Measurements from ENCODE around the gene SUCLG2.

SUCLG2 gene

GRCh38 chr3:67470207-67470606 lies 184.2 kb downstream of the SUCLG2 start:
- no peak overlapping the region for H3K27ac ChIP-seq (replicated peaks)
- TF ChIP-seq SPI1 (IDR thresholded peaks at IDR 0.05; ENCODE audit: borderline replicate concordance, low read depth) (no peak), CTCF (IDR thresholded peaks at IDR 0.05; ENCODE audit: insufficient read depth, low read length) (no peak), GABPA (IDR thresholded peaks at IDR 0.05; ENCODE audit: low read depth) (no peak)
- TF ChIP-seq, protein P1, sequence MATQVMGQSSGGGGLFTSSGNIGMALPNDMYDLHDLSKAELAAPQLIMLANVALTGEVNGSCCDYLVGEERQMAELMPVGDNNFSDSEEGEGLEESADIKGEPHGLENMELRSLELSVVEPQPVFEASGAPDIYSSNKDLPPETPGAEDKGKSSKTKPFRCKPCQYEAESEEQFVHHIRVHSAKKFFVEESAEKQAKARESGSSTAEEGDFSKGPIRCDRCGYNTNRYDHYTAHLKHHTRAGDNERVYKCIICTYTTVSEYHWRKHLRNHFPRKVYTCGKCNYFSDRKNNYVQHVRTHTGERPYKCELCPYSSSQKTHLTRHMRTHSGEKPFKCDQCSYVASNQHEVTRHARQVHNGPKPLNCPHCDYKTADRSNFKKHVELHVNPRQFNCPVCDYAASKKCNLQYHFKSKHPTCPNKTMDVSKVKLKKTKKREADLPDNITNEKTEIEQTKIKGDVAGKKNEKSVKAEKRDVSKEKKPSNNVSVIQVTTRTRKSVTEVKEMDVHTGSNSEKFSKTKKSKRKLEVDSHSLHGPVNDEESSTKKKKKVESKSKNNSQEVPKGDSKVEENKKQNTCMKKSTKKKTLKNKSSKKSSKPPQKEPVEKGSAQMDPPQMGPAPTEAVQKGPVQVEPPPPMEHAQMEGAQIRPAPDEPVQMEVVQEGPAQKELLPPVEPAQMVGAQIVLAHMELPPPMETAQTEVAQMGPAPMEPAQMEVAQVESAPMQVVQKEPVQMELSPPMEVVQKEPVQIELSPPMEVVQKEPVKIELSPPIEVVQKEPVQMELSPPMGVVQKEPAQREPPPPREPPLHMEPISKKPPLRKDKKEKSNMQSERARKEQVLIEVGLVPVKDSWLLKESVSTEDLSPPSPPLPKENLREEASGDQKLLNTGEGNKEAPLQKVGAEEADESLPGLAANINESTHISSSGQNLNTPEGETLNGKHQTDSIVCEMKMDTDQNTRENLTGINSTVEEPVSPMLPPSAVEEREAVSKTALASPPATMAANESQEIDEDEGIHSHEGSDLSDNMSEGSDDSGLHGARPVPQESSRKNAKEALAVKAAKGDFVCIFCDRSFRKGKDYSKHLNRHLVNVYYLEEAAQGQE (IDR thresholded peaks at IDR 0.05; ENCODE audit: insufficient replicate concordance, low read depth) = no peak
- H3K27me3 ChIP-seq (ENCODE audit: insufficient read depth, poor library complexity, severe bottlenecking) = no peaks in the 10 kb centered on the region
- no peak overlapping the region for H3K4me3 ChIP-seq (replicated peaks; ENCODE audit: insufficient read depth, low read length)
- no peak for DNase-seq (ENCODE audit: low read depth in 1 of 2, low spot score in 1 of 2)

DNA sequence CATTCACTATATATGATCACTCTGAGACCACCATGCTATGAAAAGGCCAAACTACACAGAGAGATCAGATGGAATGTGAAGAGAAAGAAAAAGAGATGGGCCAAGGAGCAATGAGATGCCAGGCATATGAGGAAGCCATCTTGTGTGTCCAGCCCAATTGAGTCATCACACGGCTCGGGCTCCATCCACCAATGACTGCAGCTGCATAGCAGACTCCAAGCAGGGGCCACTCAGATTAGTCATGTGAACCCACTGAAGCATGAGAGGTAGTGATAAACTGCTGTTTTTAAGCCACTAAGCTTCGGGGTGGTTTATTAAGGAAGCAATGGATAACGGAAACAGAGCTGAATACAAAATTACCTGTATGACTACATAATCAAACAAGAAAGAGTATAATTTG lies 185.9 kb downstream of the SUCLG2 start:
- no peak for DNase-seq (ENCODE audit: low read depth in 1 of 2, low spot score in 1 of 2)
- Histone ChIP-seq H3K27ac (replicated peaks) (no peak overlapping the region), H3K27me3 (ENCODE audit: insufficient read depth, poor library complexity, severe bottlenecking) (no peaks in the 10 kb centered on the region), H3K4me3 (replicated peaks; ENCODE audit: insufficient read depth, low read length) (no peak overlapping the region)
- TF ChIP-seq POLR2AphosphoS5 (IDR thresholded peaks at IDR 0.05; ENCODE audit: low read depth) (no peak), CTCF (IDR thresholded peaks at IDR 0.05; ENCODE audit: insufficient read depth, low read length) (no peak), GABPA (IDR thresholded peaks at IDR 0.05; ENCODE audit: low read depth) (no peak)

GRCh38 chr3:67463656-67464055 lies 190.8 kb downstream of the SUCLG2 start:
- TF ChIP-seq SPI1 (IDR thresholded peaks at IDR 0.05; ENCODE audit: borderline replicate concordance, low read depth) = no peak
- TF ChIP-seq GABPA (IDR thresholded peaks at IDR 0.05; ENCODE audit: low read depth) = no peak
- TF ChIP-seq, protein P1 (IDR thresholded peaks at IDR 0.05; ENCODE audit: insufficient replicate concordance, low read depth) = no peak
- no peak for TF ChIP-seq POLR2AphosphoS5 (IDR thresholded peaks at IDR 0.05; ENCODE audit: low read depth)
- TF ChIP-seq CTCF (IDR thresholded peaks at IDR 0.05; ENCODE audit: insufficient read depth, low read length) = no peak
- DNase-seq (ENCODE audit: low read depth in 1 of 2, low spot score in 1 of 2) = no peak
- H3K4me3 ChIP-seq (replicated peaks; ENCODE audit: insufficient read depth, low read length) = no peak overlapping the region

DNA sequence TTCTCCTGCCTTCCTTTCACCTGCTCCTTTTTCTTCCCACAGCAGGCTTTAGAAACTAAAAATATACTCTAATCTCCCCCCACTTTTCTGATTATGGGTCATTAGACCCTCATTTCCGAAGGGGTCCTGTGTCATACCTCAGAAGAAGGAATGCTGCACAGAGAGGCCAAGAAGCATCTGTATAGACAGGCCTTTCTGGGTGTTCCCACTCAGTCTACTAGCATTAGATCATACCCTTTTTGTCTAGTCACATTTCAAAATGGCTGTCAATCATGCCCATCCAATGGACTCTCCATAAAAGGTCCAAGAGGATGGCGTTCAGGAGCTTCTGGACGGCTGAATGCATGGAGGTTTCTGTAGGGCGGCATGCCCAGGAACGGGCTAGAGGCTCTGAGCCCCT lies 192.2 kb downstream of the SUCLG2 start:
- Histone ChIP-seq H3K27me3 (ENCODE audit: insufficient read depth, poor library complexity, severe bottlenecking) (no peaks in the 10 kb centered on the region), H3K4me3 (replicated peaks; ENCODE audit: insufficient read depth, low read length) (no peak overlapping the region), H3K27ac (replicated peaks) (no peak overlapping the region)
- DNase-seq (ENCODE audit: low read depth in 1 of 2, low spot score in 1 of 2) = no peak
- TF ChIP-seq GABPA (IDR thresholded peaks at IDR 0.05; ENCODE audit: low read depth) (no peak), POLR2AphosphoS5 (IDR thresholded peaks at IDR 0.05; ENCODE audit: low read depth) (no peak), CTCF (IDR thresholded peaks at IDR 0.05; ENCODE audit: insufficient read depth, low read length) (no peak), SPI1 (IDR thresholded peaks at IDR 0.05; ENCODE audit: borderline replicate concordance, low read depth) (no peak)
- TF ChIP-seq, protein P1 (IDR thresholded peaks at IDR 0.05; ENCODE audit: insufficient replicate concordance, low read depth) = no peak

More at GRCh38 chr3:67463656-67464055, 190.8 kb downstream of the SUCLG2 start:
- no peaks in the 10 kb centered on the region for H3K27me3 ChIP-seq (ENCODE audit: insufficient read depth, poor library complexity, severe bottlenecking)
- H3K27ac ChIP-seq (replicated peaks) = no peak overlapping the region

Data from HL-60 (cell line).